ENCODE measurements around the gene PAF1. TPM values are rescaled to one million over a fixed set of nuclear protein-coding genes. Genes with fewer than 3 reads are reported as not detected.

Gene PAF1
- total and polyA plus RNA-seq, 2 of the 13 experiments (the other 11 are each of a cell fraction or from before 2014, with no cell fraction given): 30.2 to 31.1 TPM

GRCh38 chr19:39428283-39429112 lies 37.6 kb upstream of the PAF1 start (continued):
- TF ChIP-seq IKZF4 (CRISPR knock-in tag; IDR thresholded peaks at IDR 0.05; ENCODE audit: borderline replicate concordance, low read depth, not compliant biosample characterization) (no peak), ZNF749 (CRISPR knock-in tag; IDR thresholded peaks at IDR 0.05; ENCODE audit: borderline replicate concordance) (no peak), ZNF800 (CRISPR knock-in tag; IDR thresholded peaks at IDR 0.05) (no peak), ZNF101 (CRISPR knock-in tag; IDR thresholded peaks at IDR 0.05; ENCODE audit: borderline replicate concordance, low read depth) (no peak), ZBTB37 (CRISPR knock-in tag; IDR thresholded peaks at IDR 0.05) (no peak), ZNF772 (CRISPR knock-in tag; IDR thresholded peaks at IDR 0.05) (no peak), SRSF9 (IDR thresholded peaks at IDR 0.05; ENCODE audit: borderline replicate concordance, insufficient read depth, low read depth, low read length, poor library complexity, severe bottlenecking) (no peak), ZNF30 (CRISPR knock-in tag; IDR thresholded peaks at IDR 0.05) (no peak), ZNF44 (CRISPR knock-in tag; IDR thresholded peaks at IDR 0.05) (no peak), DDIT3 (CRISPR knock-in tag; IDR thresholded peaks at IDR 0.05) (no peak), BRF2 (CRISPR knock-in tag; IDR thresholded peaks at IDR 0.05) (no peak), RBFOX2 (IDR thresholded peaks at IDR 0.05; ENCODE audit: low read depth, low read length) (no peak), JUN (CRISPR knock-in tag; IDR thresholded peaks at IDR 0.05) (no peak), SRY (CRISPR knock-in tag; IDR thresholded peaks at IDR 0.05) (0 out of 2 replicates have a peak, but pooled peaks have one; percentile 62), ZNF224 (CRISPR knock-in tag; IDR thresholded peaks at IDR 0.05) (no peak), GPN1 (CRISPR knock-in tag; IDR thresholded peaks at IDR 0.05; ENCODE audit: borderline replicate concordance) (no peak), PRPF4 (IDR thresholded peaks at IDR 0.05; ENCODE audit: low read depth, low read length, poor library complexity, severe bottlenecking) (no peak), THAP9 (CRISPR knock-in tag; IDR thresholded peaks at IDR 0.05; ENCODE audit: borderline replicate concordance) (no peak), EHMT2 (IDR thresholded peaks at IDR 0.05; ENCODE audit: borderline replicate concordance, low read depth, low read length) (no peak), ZNF766 (CRISPR knock-in tag; IDR thresholded peaks at IDR 0.05; ENCODE audit: borderline replicate concordance) (no peak)

All from HepG2 (cell line).